IMR-90 (cell line): ENCODE measurements around the gene ZBP1. TPM values are rescaled to one million over a fixed set of nuclear protein-coding genes. Genes with fewer than 3 reads are reported as not detected.

Experiments used
- ATAC-seq: fragments of 200-7000 bp; cut with Tn5 transposase; 2 replicates; pipeline ENCODE4 v1.9.1; 2020; ENCODE audit warnings: low read depth, mild to moderate bottlenecking, moderate library complexity
- BruUV-seq: library from RNA; stranded (reverse); fragments of 400-500 nt; replicated peaks from 2 replicates; lab custom pipeline; 2021; lab: Mats Ljungman, UMichigan
- CTCF ChIA-PET: fragments of 300-600 bp; formaldehyde crosslinking; extraction: SDS; loops from one replicate; lab custom pipeline; 2021; ENCODE audit warnings: antibody characterized with exemption; lab: Yijun Ruan, JAX
- POLR2A ChIA-PET: fragments of 300-600 bp; sonication (Branson Sonifier 250); formaldehyde crosslinking; loops from one replicate; lab custom pipeline; 2022; ENCODE audit warnings: antibody characterized with exemption; ENCODE audit not compliant: unreplicated experiment; lab: Charles Lee
- DNase-seq: peaks from one replicate; pipeline ENCODE4 v3.0.0; 2013
- H2AFZ ChIP-seq: replicated peaks from 2 replicates; pipeline ENCODE3; 2013; ENCODE audit warnings: low read length, mild to moderate bottlenecking; ENCODE audit not compliant: poor library complexity
- H2AK5ac ChIP-seq: 2 replicates; pipeline ENCODE4 v1.6.1; 2013; ENCODE audit warnings: low read depth, low read length, inconsistent platforms
- H2AK9ac ChIP-seq: replicated peaks from 2 replicates; pipeline ENCODE3; 2013; ENCODE audit warnings: mild to moderate bottlenecking, low read depth, low read length, moderate library complexity; ENCODE audit not compliant: poor library complexity
- H2BK120ac ChIP-seq: 2 replicates; pipeline ENCODE4 v1.6.1; 2013; ENCODE audit warnings: low read depth, low read length, inconsistent platforms
- H2BK15ac ChIP-seq: 3 replicates; pipeline ENCODE4 v1.6.1; 2013; ENCODE audit warnings: low read depth, low read length, inconsistent platforms
- H2BK20ac ChIP-seq: 2 replicates; pipeline ENCODE4 v1.6.1; 2013; ENCODE audit warnings: low read depth, mild to moderate bottlenecking, inconsistent platforms, low read length, moderate library complexity
- H2BK5ac ChIP-seq: 2 replicates; pipeline ENCODE4 v1.6.1; 2013; ENCODE audit warnings: mild to moderate bottlenecking, low read depth, low read length, inconsistent platforms; ENCODE audit not compliant: poor library complexity, severe bottlenecking
- H3K14ac ChIP-seq: replicated peaks from 2 replicates; pipeline ENCODE4 v1.6.1; 2013; ENCODE audit warnings: low read depth, low read length, inconsistent platforms
- H3K18ac ChIP-seq: 2 replicates; pipeline ENCODE4 v1.6.1; 2013; ENCODE audit warnings: low read depth, low read length, control low read depth
- H3K23ac ChIP-seq: 2 replicates; pipeline ENCODE4 v1.6.1; 2013; ENCODE audit warnings: low read depth, low read length, inconsistent platforms
- H3K27ac ChIP-seq: 2 replicates; pipeline ENCODE4 v1.5.1; 2013; ENCODE audit warnings: mild to moderate bottlenecking, control low read depth, low read length; ENCODE audit not compliant: insufficient read depth
- H3K27me3 ChIP-seq: 2 replicates; pipeline ENCODE4 v1.6.1; 2013; ENCODE audit warnings: low read length; ENCODE audit not compliant: control insufficient read depth, insufficient read depth
- H3K36me3 ChIP-seq: 2 replicates; pipeline ENCODE4 v1.6.1; 2013; ENCODE audit warnings: low read length, mixed read lengths; ENCODE audit not compliant: control insufficient read depth, insufficient read depth
- H3K4ac ChIP-seq: 2 replicates; pipeline ENCODE4 v1.6.1; 2013; ENCODE audit warnings: low read depth, low read length, inconsistent platforms
- H3K4me1 ChIP-seq: 2 replicates; pipeline ENCODE4 v1.6.1; 2013; ENCODE audit warnings: low read length, mixed read lengths; ENCODE audit not compliant: control insufficient read depth, insufficient read depth
- H3K4me2 ChIP-seq: 2 replicates; pipeline ENCODE4 v1.6.1; 2013; ENCODE audit warnings: low read depth, mild to moderate bottlenecking, control low read depth, low read length, moderate library complexity
- H3K4me3 ChIP-seq: 2 replicates; pipeline ENCODE4 v1.5.1; 2013; ENCODE audit warnings: low read depth, mild to moderate bottlenecking, control low read depth, low read length, moderate library complexity; ENCODE audit not compliant: insufficient read depth
- H3K56ac ChIP-seq: 2 replicates; pipeline ENCODE4 v1.6.1; 2013; ENCODE audit warnings: low read length, inconsistent platforms; ENCODE audit not compliant: insufficient read depth; ENCODE audit errors: extremely low read depth
- H3K79me1 ChIP-seq, 2 experiments: 2 replicates each; pipeline ENCODE4 v1.6.1; 2013; ENCODE audit warnings: low read length in 2 of 2, inconsistent platforms in 1 of 2, low read depth in 1 of 2
- H3K9ac ChIP-seq: 2 replicates; pipeline ENCODE4 v1.6.1; 2013; ENCODE audit warnings: low read depth, low read length, control low read depth
- H3K9me1 ChIP-seq: 2 replicates; pipeline ENCODE4 v1.6.1; 2013; ENCODE audit warnings: low read length, inconsistent platforms; ENCODE audit not compliant: insufficient read depth
- H3K9me3 ChIP-seq: 2 replicates; pipeline ENCODE4 v1.6.1; 2013; ENCODE audit warnings: low read length; ENCODE audit not compliant: control insufficient read depth, insufficient read depth
- H4K20me1 ChIP-seq: 2 replicates; pipeline ENCODE4 v1.6.1; 2013; ENCODE audit warnings: low read length, inconsistent platforms; ENCODE audit not compliant: insufficient read depth
- H4K5ac ChIP-seq: 2 replicates; pipeline ENCODE4 v1.6.1; 2013; ENCODE audit warnings: mild to moderate bottlenecking, low read depth, low read length, control low read depth
- H4K8ac ChIP-seq, 2 experiments: 2 replicates each; pipeline ENCODE4 v1.6.1; 2013; ENCODE audit warnings: low read depth in 2 of 2, low read length in 2 of 2, control low read depth in 1 of 2, inconsistent platforms in 1 of 2
- H4K91ac ChIP-seq: 2 replicates; pipeline ENCODE4 v1.6.1; 2013; ENCODE audit warnings: low read depth, low read length, inconsistent platforms; ENCODE audit not compliant: insufficient read depth
- BHLHE40 ChIP-seq: fragments of 150-350 bp; IDR thresholded peaks from 2 replicates; pipeline ENCODE4 v1.6.1; 2016; ENCODE audit warnings: mild to moderate bottlenecking, low read depth, low read length
- CEBPB ChIP-seq: IDR thresholded peaks from 2 replicates; pipeline ENCODE4 v1.6.1; 2012; ENCODE audit warnings: low read depth, low read length, improper control_type of control experiment
- CHD1 ChIP-seq: IDR thresholded peaks from 2 replicates; pipeline ENCODE4 v1.6.1; 2012; ENCODE audit warnings: low read depth, low read length, improper control_type of control experiment
- FOS ChIP-seq: fragments of 150-350 bp; IDR thresholded peaks from 2 replicates; pipeline ENCODE4 v1.6.1; 2016; ENCODE audit warnings: low read depth, low read length
- MAFK ChIP-seq: IDR thresholded peaks from 2 replicates; pipeline ENCODE4 v1.6.1; 2012; ENCODE audit warnings: low read depth, low read length, improper control_type of control experiment
- MAZ ChIP-seq: IDR thresholded peaks from 2 replicates; pipeline ENCODE4 v1.6.1; 2012; ENCODE audit warnings: low read depth, mild to moderate bottlenecking, low read length, improper control_type of control experiment, moderate library complexity, borderline replicate concordance
- MXI1 ChIP-seq: IDR thresholded peaks from 2 replicates; pipeline ENCODE4 v1.6.1; 2012; ENCODE audit warnings: low read depth, mild to moderate bottlenecking, low read length, moderate library complexity, borderline replicate concordance
- NFE2L2 ChIP-seq: fragments of 150-350 bp; IDR thresholded peaks from 2 replicates; pipeline ENCODE4 v1.6.1; 2016; ENCODE audit warnings: low read depth, mild to moderate bottlenecking, low read length
- POLR2A ChIP-seq: IDR thresholded peaks from 2 replicates; pipeline ENCODE4 v1.6.1; 2012; ENCODE audit warnings: mild to moderate bottlenecking, low read depth, low read length
- RAD21 ChIP-seq: IDR thresholded peaks from 2 replicates; pipeline ENCODE4 v1.6.1; 2012; ENCODE audit warnings: low read length, improper control_type of control experiment
- RCOR1 ChIP-seq: IDR thresholded peaks from 2 replicates; pipeline ENCODE4 v1.6.1; 2012; ENCODE audit warnings: mild to moderate bottlenecking, low read length, improper control_type of control experiment; ENCODE audit not compliant: insufficient replicate concordance
- RFX5 ChIP-seq: IDR thresholded peaks from 2 replicates; pipeline ENCODE4 v1.8.0; 2012; ENCODE audit warnings: low read depth, mild to moderate bottlenecking, low read length, moderate library complexity
- SMC3 ChIP-seq: fragments of 150-350 bp; IDR thresholded peaks from 2 replicates; pipeline ENCODE4 v1.6.1; 2016; ENCODE audit warnings: low read depth, mild to moderate bottlenecking, antibody characterized with exemption, low read length, moderate library complexity
- WGBS, 2 experiments: methylation state at CpG; one replicate each; pipeline versions ENCODE4 v1.1.5 to v1.1.7; 2013; ENCODE audit warnings: missing lambda C conversion rate in 2 of 2; ENCODE audit not compliant: insufficient read length in 1 of 2; ENCODE audit errors: extremely low coverage in 2 of 2; 5-methylcytosine and 5-hydroxymethylcytosine counted together
- dilution Hi-C: fragments of 300-500 bp; cut with HindIII; formaldehyde crosslinking; loops from one replicate; pipeline ENCODE4 v1.14.3; 2018; ENCODE audit warnings: low sequenced_read_pairs; ENCODE audit not compliant: unreplicated experiment
- in situ Hi-C: fragments of 300-500 bp; cut with MboI; formaldehyde crosslinking; loops from 3 replicates; pipeline ENCODE4 v1.14.3; 2019; ENCODE audit warnings: low sequenced_read_pairs, inconsistent platforms, mixed read lengths
- intact Hi-C: fragments of 100-400 bp; cut with micrococcal nuclease; formaldehyde crosslinking; loops from 2 replicates; pipeline ENCODE4 v1.10.0; 2022
- polyA plus RNA-seq, 3 experiments: library from polyadenylated mRNA; depleted of rRNA; stranded (reverse); fragments of >200 nt; gene quantifications; 2 replicates each; pipeline ENCODE4 v1.2.3, GENCODE V29; 2012; ENCODE audit warnings: low replicate concordance in 1 of 3
- total RNA-seq: library from RNA; depleted of rRNA; stranded (reverse); fragments of >200 nt; gene quantifications from 2 replicates; pipeline ENCODE4 v1.2.3, GENCODE V29; 2012
- TF ChIP-seq, protein P1 (sequence below): fragments of 150-350 bp; IDR thresholded peaks from 2 replicates; pipeline ENCODE4 v1.6.1; 2017; ENCODE audit warnings: mild to moderate bottlenecking, antibody characterized with exemption, low read length, low read depth
- TF ChIP-seq, protein P2 (sequence below): conservative IDR thresholded peaks from 2 replicates; pipeline ENCODE4 v1.5.1; 2012; ENCODE audit warnings: mild to moderate bottlenecking, low read depth, low read length, improper control_type of control experiment
- TF ChIP-seq, protein P3 (sequence below): fragments of 150-350 bp; IDR thresholded peaks from 2 replicates; pipeline ENCODE4 v1.6.1; 2016; ENCODE audit warnings: low read depth, mild to moderate bottlenecking, low read length, moderate library complexity, borderline replicate concordance

The ZBP1 gene
- total and polyA plus RNA-seq, 2 of the 4 experiments (the other 2 are of a cell fraction) = not detected

DNA sequence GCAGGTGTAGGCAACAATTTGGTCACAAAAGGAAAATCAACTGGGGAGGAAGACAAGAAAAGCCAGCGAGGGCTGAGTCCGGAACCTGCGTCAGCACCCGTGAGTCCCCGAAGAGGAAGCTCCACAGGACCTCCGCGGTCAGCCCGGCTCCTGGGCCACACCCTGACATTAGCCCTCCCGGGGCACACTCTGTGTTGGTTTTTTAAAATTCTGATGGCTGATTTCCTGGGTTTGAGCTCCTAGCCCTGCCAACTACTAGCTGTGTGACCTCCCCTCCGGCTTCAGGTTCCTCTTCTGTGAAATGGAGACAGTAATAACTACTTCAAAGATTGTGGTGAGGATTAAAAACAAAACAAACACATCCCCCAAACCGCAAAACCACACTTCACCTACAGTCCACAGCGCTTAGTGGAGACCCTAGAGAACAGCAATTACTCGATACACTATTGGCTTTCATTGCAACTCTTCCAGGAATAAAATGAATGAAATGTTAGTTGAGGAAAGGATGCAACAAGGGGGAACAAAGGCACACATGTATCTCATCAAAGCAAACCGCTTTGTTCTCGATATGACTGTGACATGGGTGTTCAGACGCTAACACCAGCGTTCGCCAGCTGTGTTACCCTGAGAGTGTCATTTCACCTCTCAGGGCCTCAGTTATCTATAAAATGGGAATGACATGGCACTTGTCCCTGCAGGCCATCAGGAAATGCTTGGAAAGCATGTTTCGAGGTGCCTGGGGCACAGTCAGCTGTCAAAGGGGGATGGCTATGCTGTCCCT, 985 bp downstream of the ZBP1 start:
- DNase-seq = no peak
- Histone ChIP-seq H2BK20ac (no peak overlapping the region), H3K9me1 (no peaks in the 10 kb centered on the region), H3K79me1 (no peaks in the 10 kb centered on the region), H3K4ac (no peak overlapping the region), H3K9me3 (no peaks in the 10 kb centered on the region), H3K14ac (no peak overlapping the region), H3K18ac (no peak overlapping the region), H2BK15ac (no peak overlapping the region), H3K23ac (no peak overlapping the region), H4K20me1 (no peaks in the 10 kb centered on the region), H3K56ac (no peak overlapping the region), H3K27ac (no peak overlapping the region), H2BK5ac (no peak overlapping the region), H2AK9ac (no peak overlapping the region), H3K9ac (no peak overlapping the region), H2AK5ac (no peak overlapping the region), H3K4me1 (no peaks in the 10 kb centered on the region), H3K36me3 (no peaks in the 10 kb centered on the region), H3K4me3 (no peak overlapping the region), H3K4me2 (no peak overlapping the region), H2BK120ac (no peak overlapping the region), H2AFZ (no peak overlapping the region), H3K27me3 (peaks cover 9% of the 10 kb centered on the region), H4K8ac (no peak overlapping the region), H4K91ac (no peak overlapping the region), H4K5ac (no peak overlapping the region)
- no peak for ATAC-seq
- dilution Hi-C loops (no loop called here), intact Hi-C loops (no loop called here), in situ Hi-C loops (no loop called here)
- BruUV-seq = no TSS peak
- WGBS, 2 experiments = 50% methylated on average over 2 of the region's 19 CpGs; no CpG with 5 or more reads in 1 of the 2 experiments
- TF ChIP-seq, protein P1, sequence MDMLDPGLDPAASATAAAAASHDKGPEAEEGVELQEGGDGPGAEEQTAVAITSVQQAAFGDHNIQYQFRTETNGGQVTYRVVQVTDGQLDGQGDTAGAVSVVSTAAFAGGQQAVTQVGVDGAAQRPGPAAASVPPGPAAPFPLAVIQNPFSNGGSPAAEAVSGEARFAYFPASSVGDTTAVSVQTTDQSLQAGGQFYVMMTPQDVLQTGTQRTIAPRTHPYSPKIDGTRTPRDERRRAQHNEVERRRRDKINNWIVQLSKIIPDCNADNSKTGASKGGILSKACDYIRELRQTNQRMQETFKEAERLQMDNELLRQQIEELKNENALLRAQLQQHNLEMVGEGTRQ = no peak
- TF ChIP-seq MAFK = no peak
- TF ChIP-seq, protein P2, sequence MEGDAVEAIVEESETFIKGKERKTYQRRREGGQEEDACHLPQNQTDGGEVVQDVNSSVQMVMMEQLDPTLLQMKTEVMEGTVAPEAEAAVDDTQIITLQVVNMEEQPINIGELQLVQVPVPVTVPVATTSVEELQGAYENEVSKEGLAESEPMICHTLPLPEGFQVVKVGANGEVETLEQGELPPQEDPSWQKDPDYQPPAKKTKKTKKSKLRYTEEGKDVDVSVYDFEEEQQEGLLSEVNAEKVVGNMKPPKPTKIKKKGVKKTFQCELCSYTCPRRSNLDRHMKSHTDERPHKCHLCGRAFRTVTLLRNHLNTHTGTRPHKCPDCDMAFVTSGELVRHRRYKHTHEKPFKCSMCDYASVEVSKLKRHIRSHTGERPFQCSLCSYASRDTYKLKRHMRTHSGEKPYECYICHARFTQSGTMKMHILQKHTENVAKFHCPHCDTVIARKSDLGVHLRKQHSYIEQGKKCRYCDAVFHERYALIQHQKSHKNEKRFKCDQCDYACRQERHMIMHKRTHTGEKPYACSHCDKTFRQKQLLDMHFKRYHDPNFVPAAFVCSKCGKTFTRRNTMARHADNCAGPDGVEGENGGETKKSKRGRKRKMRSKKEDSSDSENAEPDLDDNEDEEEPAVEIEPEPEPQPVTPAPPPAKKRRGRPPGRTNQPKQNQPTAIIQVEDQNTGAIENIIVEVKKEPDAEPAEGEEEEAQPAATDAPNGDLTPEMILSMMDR = no peak
- TF ChIP-seq MAZ = no peak
- TF ChIP-seq, protein P3, sequence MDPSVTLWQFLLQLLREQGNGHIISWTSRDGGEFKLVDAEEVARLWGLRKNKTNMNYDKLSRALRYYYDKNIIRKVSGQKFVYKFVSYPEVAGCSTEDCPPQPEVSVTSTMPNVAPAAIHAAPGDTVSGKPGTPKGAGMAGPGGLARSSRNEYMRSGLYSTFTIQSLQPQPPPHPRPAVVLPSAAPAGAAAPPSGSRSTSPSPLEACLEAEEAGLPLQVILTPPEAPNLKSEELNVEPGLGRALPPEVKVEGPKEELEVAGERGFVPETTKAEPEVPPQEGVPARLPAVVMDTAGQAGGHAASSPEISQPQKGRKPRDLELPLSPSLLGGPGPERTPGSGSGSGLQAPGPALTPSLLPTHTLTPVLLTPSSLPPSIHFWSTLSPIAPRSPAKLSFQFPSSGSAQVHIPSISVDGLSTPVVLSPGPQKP = no peak
- TF ChIP-seq CEBPB = no peak
- no peak for TF ChIP-seq FOS
- no peak for TF ChIP-seq BHLHE40
- TF ChIP-seq MXI1 = no peak
- no peak for TF ChIP-seq CHD1
- no peak for TF ChIP-seq RCOR1
- no peak for TF ChIP-seq SMC3
- TF ChIP-seq NFE2L2 = no peak
- no peak for TF ChIP-seq RFX5
- TF ChIP-seq RAD21 = no peak
- TF ChIP-seq POLR2A = no peak
- ChIA-PET CTCF (no interaction called here), POLR2A (no interaction called here)
